Ammon's horn (tissue), 1 donor: Measurements from ENCODE around the gene PPAT.
"Not testable (repeated sequence)": the region's sequence is repeated elsewhere in the genome, so short reads cannot be mapped to it uniquely, and the experiment has no call there.

Experiments used
- DNase-seq: peaks from one replicate; pipeline ENCODE4 v3.0.0-alpha.2; 2016; ENCODE audit warnings: low spot score

PPAT gene

GRCh38 chr4:56375458-56375857, 60.0 kb downstream of the PPAT start:
- DNase-seq, result no peak

- no peak for DNase-seq
These were observed 60.5 kb downstream of the PPAT start for GRCh38 chr4:56374956-56375355.

GRCh38 chr4:56372774-56373173, 62.6 kb downstream of the PPAT start:
- no peak for DNase-seq

GRCh38 chr4:56371426-56372220, 63.8 kb downstream of the PPAT start:
- DNase-seq, result no peak

GRCh38 chr4:56370377-56370776, 65.0 kb downstream of the PPAT start:
- DNase-seq, result no peak

GRCh38 chr4:56362981-56363380, 72.4 kb downstream of the PPAT start:
- not testable (repeated sequence) for DNase-seq

- DNase-seq, result no peak
These were observed 75.3 kb downstream of the PPAT start for GRCh38 chr4:56360071-56360470.

GRCh38 chr4:56356650-56357049, 78.8 kb downstream of the PPAT start:
- no peak for DNase-seq

GRCh38 chr4:56348576-56348975, 86.8 kb downstream of the PPAT start:
- peak; percentile 66 for DNase-seq

GRCh38 chr4:56345458-56345857, 90.0 kb downstream of the PPAT start:
- DNase-seq, result no peak
